PC-9 (cell line): Measurements from ENCODE around the gene MST1.

Experiments used
- EZH2 ChIP-seq: fragments of 200-600 bp; sonication (generic); IDR thresholded peaks from 2 replicates; pipeline ENCODE4 v1.8.0; 2017; ENCODE audit warnings: antibody characterized with exemption, low read depth
- TF ChIP-seq, protein P1 (sequence below): fragments of 200-600 bp; sonication (generic); conservative IDR thresholded peaks from 2 replicates; pipeline ENCODE4 v1.6.1; 2017; ENCODE audit warnings: mixed run types, antibody characterized with exemption, mild to moderate bottlenecking, moderate library complexity

DNA sequence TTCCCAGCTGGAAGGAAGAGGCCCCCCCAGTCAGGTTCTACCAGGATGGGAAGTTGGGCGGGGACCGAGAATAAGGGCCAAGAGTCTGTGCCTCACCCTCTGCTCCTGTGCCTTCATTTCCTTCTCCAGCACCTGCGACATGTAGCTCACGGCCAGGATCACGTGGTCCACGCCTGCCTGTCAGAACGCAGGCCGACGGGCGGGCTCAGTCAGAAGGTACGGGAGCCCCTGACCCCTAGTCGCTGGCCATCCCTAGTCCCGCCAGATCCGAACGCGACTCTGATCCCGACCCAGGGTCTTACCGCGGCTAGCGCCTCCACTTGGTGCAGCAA is 34.0 kb upstream of the MST1 start:
- TF ChIP-seq, protein P1, sequence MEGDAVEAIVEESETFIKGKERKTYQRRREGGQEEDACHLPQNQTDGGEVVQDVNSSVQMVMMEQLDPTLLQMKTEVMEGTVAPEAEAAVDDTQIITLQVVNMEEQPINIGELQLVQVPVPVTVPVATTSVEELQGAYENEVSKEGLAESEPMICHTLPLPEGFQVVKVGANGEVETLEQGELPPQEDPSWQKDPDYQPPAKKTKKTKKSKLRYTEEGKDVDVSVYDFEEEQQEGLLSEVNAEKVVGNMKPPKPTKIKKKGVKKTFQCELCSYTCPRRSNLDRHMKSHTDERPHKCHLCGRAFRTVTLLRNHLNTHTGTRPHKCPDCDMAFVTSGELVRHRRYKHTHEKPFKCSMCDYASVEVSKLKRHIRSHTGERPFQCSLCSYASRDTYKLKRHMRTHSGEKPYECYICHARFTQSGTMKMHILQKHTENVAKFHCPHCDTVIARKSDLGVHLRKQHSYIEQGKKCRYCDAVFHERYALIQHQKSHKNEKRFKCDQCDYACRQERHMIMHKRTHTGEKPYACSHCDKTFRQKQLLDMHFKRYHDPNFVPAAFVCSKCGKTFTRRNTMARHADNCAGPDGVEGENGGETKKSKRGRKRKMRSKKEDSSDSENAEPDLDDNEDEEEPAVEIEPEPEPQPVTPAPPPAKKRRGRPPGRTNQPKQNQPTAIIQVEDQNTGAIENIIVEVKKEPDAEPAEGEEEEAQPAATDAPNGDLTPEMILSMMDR = no peak
- TF ChIP-seq EZH2 = no peak
